SW 1271 (cell line): ENCODE results near the gene HSD3B1.
"Not testable (repeated sequence)": the region's sequence is repeated elsewhere in the genome, so short reads cannot be mapped to it uniquely, and the experiment has no call there.

Experiments
- DNase-seq, 2 experiments: peaks; one replicate each; lab custom pipeline; 2025; lab: John Stamatoyannopoulos, UW

HSD3B1 gene

GRCh38 chr1:119553302-119554071, 46.5 kb downstream of the HSD3B1 start:
- DNase-seq: not testable (repeated sequence)

DNA sequence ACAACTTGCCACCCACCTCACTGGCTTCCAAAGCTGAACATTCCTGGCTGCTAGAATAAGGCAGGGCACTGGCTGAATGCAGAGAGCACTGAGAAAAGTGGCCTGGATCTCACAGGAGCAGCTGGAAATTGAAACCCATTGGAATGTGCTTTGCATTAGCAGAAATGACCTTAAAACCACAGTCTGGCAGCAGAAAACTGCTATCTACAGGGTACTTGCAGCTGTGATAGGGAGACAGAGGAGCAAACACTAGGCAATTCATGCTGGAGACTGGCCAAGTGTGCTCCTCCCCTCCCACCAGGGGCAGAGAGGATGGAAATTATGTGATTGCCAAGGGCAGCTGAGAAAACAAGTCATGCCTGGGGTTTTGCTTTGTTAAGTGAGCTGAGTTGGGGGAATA, 47.2 kb downstream of the HSD3B1 start:
- no peak for DNase-seq

DNA sequence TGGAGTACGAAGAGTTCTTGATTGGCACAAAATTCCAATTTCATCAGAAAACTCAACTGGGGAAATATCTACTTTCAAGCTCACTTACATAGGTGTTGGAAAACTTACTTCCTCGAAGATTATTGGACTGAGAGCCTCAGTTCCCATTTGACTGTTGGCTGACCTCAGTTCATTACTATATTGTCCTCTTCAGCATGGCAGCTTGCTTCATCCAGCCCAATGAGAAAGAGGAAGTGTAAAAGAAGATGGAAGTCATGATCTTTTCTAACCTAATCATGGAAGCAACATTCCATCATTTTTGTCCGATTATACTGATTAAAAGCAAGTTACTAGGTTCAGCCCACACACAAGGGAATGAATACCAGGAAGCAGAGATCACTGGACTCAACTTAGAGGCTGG, 49.4 kb downstream of the HSD3B1 start:
- DNase-seq: no peak

- DNase-seq: not testable (repeated sequence)
These were observed 53.4 kb downstream of the HSD3B1 start for GRCh38 chr1:119560402-119560801.

DNA sequence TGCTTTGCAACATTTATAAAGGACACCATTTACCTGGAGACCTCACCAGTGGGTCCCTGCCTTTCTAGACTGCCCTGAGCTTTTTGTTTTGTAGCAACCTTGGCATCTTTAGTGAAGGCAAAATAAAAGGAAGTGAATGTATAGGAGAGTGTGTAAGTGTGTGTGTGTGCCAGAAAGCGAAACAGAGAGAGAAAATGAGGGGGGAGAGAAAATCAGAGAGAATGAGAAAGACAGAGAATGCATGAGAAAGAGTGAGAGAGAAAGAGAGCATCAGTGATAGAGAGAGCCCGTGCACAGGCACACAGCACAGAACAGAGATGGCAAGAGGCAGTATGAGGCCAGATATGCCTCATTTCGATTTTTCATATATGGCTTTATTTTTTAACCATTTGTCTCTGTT, 57.5 kb downstream of the HSD3B1 start:
- DNase-seq: no peak
